ENCODE data around the gene UBE2J2.

DNA sequence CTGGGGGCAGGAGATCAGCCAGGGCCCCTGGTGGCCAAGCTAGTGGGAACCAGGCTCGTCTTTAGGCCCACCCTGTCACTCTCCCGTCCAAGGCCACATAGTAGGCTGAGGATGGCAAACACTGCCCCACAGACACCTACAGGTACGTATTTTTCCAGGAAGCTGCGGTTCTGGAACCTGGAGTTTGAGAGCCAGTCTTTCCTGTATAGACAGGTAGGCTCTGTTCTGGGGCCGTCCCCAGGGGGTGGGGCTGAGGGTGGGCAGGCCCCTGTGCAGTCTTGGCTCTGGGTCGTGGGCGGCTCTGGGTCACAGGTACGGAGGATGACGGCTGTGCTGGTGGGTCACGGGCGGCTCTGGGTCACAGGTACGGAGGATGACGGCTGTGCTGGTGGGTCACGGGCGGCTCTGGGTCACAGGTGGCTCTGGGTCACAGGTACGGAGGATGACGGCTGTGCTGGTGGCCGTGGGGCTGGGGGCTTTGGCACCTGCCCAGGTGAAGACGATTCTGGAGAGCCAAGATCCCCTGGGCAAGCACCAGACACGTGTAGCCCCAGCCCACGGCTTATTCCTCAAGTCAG is 36.9 kb upstream of the UBE2J2 start:
- no peak for TF ChIP-seq POLR2AphosphoS5 (IDR thresholded peaks at IDR 0.05; ENCODE audit: low read depth, low read length)
- no peak for TF ChIP-seq TAF1 (IDR thresholded peaks at IDR 0.05; ENCODE audit: borderline replicate concordance, low read depth, low read length)
